A172 (cell line): Measurements from ENCODE around the gene TSPAN16. TPM values are rescaled to one million over a fixed set of nuclear protein-coding genes. Genes with fewer than 3 reads are reported as not detected.
A peak's percentile ranks its signal among the peaks of the same experiment; 100 is the strongest.
"Not testable (repeated sequence)": the region's sequence is repeated elsewhere in the genome, so short reads cannot be mapped to it uniquely, and the experiment has no call there.

Experiments
- DNase-seq: peaks from one replicate; pipeline ENCODE4 v3.0.0-alpha.2; 2015; ENCODE audit warnings: low spot score
- total RNA-seq: library from RNA; depleted of rRNA; stranded (reverse); fragments of >200 nt; shearing (Covaris generic); gene quantifications from 2 replicates; pipeline ENCODE4 v1.2.3, GENCODE V29; 2014

The TSPAN16 gene
- total RNA-seq, 1 experiment from 2014 or later = not detected

DNA sequence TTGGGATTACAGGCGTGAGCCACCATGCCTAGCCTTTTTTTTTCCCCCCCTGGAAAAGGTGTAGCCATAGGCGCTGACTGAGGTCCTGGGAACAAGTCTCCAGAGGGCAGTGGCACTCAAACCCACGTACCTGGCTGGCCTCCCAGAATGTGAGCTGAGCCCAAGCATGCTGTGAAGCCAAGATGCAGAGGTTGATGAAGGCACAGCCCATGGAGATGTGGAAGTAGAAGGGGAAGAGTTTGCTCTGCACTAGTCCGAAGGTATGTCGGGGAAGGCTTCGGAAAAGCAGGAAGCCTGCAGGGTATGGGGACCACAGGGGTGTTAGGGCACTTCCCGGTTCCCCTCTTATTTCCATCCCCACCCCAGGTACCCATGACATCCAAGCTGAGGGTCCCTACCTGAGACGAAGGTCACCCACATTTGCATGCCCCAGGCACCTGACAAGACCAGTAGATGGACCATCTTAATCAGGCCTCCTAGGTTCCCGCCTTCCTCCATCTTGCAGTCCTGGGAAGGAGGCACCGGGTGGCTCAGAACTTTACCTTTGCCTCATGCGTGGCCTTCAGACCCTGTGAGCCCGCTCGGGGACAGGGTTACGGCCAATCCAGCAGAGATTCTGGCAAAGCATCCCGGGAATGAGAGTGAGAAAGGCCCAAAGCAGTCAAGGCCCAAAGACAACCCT is 49.3 kb downstream of the TSPAN16 start:
- no peak for DNase-seq

- peak; percentile 99 for DNase-seq
Measured at GRCh38 chr19:11346104-11346940, 50.4 kb downstream of the TSPAN16 start, which contains the start of the genes CCDC159 and TMEM205. TSS of gene CCDC159 (plus strand) at chr19:11346519. CDS start at chr19:11346607, 88 bp downstream. TSS of gene TMEM205 (minus strand) at chr19:11346268. CDS start at chr19:11345619, 649 bp downstream.

- DNase-seq = no peak
Measured at GRCh38 chr19:11347546-11348039, 51.6 kb downstream of the TSPAN16 start.

GRCh38 chr19:11349171-11349570 is 53.2 kb downstream of the TSPAN16 start:
- no peak for DNase-seq

- DNase-seq = not testable (repeated sequence)
Measured at GRCh38 chr19:11354102-11354501, 58.1 kb downstream of the TSPAN16 start.

GRCh38 chr19:11355160-11356073 is 59.5 kb downstream of the TSPAN16 start, which contains the start of gene PLPPR2:
TSS of gene PLPPR2 (plus strand) at chr19:11355432. CDS start at chr19:11357674, 2,242 bp downstream.
- peak; percentile 77 for DNase-seq

GRCh38 chr19:11356074-11356397 is 60.1 kb downstream of the TSPAN16 start:
- no peak for DNase-seq

- no peak for DNase-seq
Measured at GRCh38 chr19:11356676-11357550, 61.0 kb downstream of the TSPAN16 start.

DNA sequence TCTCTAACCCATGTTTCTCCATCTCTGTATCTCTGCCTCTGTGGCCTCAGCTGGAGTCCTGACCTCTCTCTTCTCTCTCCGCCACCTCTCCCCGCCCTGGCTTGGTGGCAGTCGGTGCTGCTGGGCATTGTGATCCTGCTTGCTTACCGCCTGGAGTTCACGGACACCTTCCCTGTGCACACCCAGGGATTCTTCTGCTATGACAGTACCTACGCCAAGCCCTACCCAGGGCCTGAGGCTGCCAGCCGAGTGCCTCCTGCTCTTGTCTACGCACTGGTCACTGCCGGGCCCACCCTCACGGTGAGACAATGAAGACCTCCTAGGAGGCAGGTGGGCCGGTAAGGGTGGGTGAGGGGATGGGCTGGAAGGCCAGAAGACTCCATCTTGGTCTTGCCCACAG is 63.5 kb downstream of the TSPAN16 start:
- no peak for DNase-seq

DNA sequence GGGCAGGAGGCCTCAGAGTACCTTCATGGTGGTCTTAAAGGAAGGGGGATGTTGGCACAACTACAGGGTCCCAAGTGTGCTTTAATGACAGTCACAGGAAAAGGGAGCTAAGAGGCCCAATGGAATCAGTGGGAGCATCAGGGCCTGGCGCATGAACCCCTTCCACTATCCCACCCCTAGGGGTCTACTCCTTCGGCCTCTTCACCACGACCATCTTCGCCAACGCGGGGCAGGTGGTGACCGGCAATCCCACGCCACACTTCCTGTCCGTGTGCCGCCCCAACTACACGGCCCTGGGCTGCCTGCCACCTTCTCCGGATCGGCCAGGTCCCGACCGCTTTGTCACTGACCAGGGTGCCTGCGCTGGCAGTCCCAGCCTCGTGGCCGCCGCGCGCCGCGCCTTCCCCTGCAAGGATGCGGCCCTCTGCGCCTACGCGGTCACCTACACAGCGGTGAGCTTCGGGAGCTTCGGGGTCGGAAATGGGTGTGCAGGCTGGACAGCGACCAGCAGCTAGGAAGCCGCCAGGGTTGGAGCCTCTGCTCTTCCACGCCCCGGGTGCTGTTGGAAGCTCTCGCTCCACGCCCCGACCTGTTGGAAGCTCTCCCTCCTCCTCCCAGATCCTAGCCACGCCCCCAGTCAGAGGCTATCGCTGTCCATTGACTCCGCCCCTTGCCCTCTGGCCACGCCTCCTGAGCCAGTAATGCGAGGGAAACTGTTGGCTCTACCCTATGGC is 65.2 kb downstream of the TSPAN16 start:
- no peak for DNase-seq

- DNase-seq = no peak
Measured at GRCh38 chr19:11361771-11362731, 66.1 kb downstream of the TSPAN16 start.

DNA sequence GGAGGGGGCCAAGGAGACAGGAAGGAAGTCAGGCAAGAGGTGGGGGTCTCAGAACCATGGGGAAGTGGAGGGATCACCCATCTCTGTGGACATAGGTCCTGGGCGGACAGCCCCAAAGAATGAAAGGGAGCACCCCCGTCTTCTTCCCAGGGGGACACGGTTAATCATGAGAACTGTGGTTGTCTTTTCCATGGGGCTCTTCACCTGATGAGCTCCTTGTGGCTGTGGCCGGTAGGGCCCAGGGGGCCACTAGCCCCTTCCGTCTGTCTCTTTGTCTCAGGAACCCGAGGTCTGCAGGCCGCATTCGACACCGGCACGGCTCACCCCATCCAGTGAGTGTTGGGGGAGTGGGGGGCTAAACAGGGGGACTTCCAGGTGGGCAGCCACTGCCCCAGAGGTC is 67.9 kb downstream of the TSPAN16 start:
- DNase-seq = no peak

GRCh38 chr19:11364296-11364904 is 68.4 kb downstream of the TSPAN16 start:
- no peak for DNase-seq

GRCh38 chr19:11364935-11365334 is 69.0 kb downstream of the TSPAN16 start:
- no peak for DNase-seq
